HG03521 (cell line): ENCODE data around the gene LFNG.
"Not testable (repeated sequence)": the region's sequence is repeated elsewhere in the genome, so short reads cannot be mapped to it uniquely, and the experiment has no call there.

Experiments
- ATAC-seq: cut with Tn5 transposase; IDR thresholded peaks from one replicate; pipeline ENCODE4 v1.9.1; 2021; ENCODE audit warnings: mild to moderate bottlenecking, moderate library complexity; ENCODE audit not compliant: unreplicated experiment

LFNG gene

GRCh38 chr7:2542011-2542915, 22.7 kb downstream of the LFNG start:
- ATAC-seq: no peak

- ATAC-seq: no peak
These were observed 23.6 kb downstream of the LFNG start for GRCh38 chr7:2542916-2543871.

- ATAC-seq: no peak
These were observed 25.1 kb downstream of the LFNG start for GRCh38 chr7:2544541-2545188.

- ATAC-seq: no peak
These were observed 26.3 kb downstream of the LFNG start for GRCh38 chr7:2545746-2546425.

- no peak for ATAC-seq
These were observed 27.4 kb downstream of the LFNG start for GRCh38 chr7:2546776-2547586.

- ATAC-seq: no peak
These were observed 31.8 kb downstream of the LFNG start for GRCh38 chr7:2551418-2551817.

GRCh38 chr7:2553108-2553507, 33.5 kb downstream of the LFNG start:
- no peak for ATAC-seq

GRCh38 chr7:2553831-2554581, 34.4 kb downstream of the LFNG start:
- ATAC-seq: no peak

GRCh38 chr7:2554661-2555111, 35.1 kb downstream of the LFNG start:
- ATAC-seq: no peak

- peak; percentile 65 for ATAC-seq
These were observed 35.8 kb downstream of the LFNG start, which contains the start of gene BRAT1 for GRCh38 chr7:2555121-2556052. Gene BRAT1 (minus strand): TSS chr7:2555524. CDS start chr7:2554431, 1,093 bp downstream.

- peak; percentile 56 for ATAC-seq
These were observed 39.2 kb downstream of the LFNG start, which contains the start of gene IQCE for GRCh38 chr7:2558629-2559282. Gene IQCE (plus strand): TSS chr7:2558979. CDS start chr7:2559182, 203 bp downstream.

GRCh38 chr7:2559283-2559950, 39.8 kb downstream of the LFNG start:
- peak; percentile 6 for ATAC-seq

- ATAC-seq: not testable (repeated sequence)
These were observed 44.4 kb downstream of the LFNG start for GRCh38 chr7:2563955-2564354.

GRCh38 chr7:2564970-2565540, 45.5 kb downstream of the LFNG start:
- ATAC-seq: no peak

- no peak for ATAC-seq
These were observed 46.8 kb downstream of the LFNG start for GRCh38 chr7:2566348-2566889.
